Gastrocnemius medialis (tissue), 4 donors: ENCODE results near the gene DUSP14. TPM values are rescaled to one million over a fixed set of nuclear protein-coding genes. Genes with fewer than 3 reads are reported as not detected.

Source experiments
- ATAC-seq, 2 donors: fragments of 150-250 bp; one replicate each; pipeline ENCODE4 v1.9.1; 2016
- DNase-seq, 2 donors: peaks; one replicate each; pipeline ENCODE4 v3.0.0-alpha.2; 2019
- H3K27ac ChIP-seq, 4 donors: fragments of 200-600 bp; sonication (generic); 1 replicate in 1 of 4; 2 replicates in 3 of 4; pipeline ENCODE4 v1.5.1; 2016 to 2018; ENCODE audit warnings: mild to moderate bottlenecking in 2 of 4, moderate library complexity in 1 of 4
- H3K27me3 ChIP-seq, 3 donors: fragments of 200-600 bp; sonication (generic) in 2 of 3; 1 replicate in 1 of 3; 2 replicates in 2 of 3; pipeline versions ENCODE4 v1.5.1 to v1.6.0; 2016 to 2019; ENCODE audit warnings: mild to moderate bottlenecking in 1 of 3, moderate library complexity in 1 of 3
- H3K36me3 ChIP-seq, 2 donors: fragments of 200-600 bp; sonication (generic) in 1 of 2; one replicate each; pipeline ENCODE4 v1.5.1; 2017 to 2018
- H3K4me1 ChIP-seq, 2 donors: fragments of 200-600 bp; sonication (generic) in 1 of 2; one replicate each; pipeline ENCODE4 v1.5.1; 2016 to 2017; ENCODE audit warnings: mild to moderate bottlenecking in 2 of 2
- H3K4me3 ChIP-seq, 4 donors: fragments of 200-600 bp; sonication (generic) in 3 of 4; 1 replicate in 1 of 4; 2 replicates in 3 of 4; pipeline ENCODE4 v1.5.1; 2016 to 2019; ENCODE audit warnings: mild to moderate bottlenecking in 2 of 4
- H3K9me3 ChIP-seq, 3 donors: fragments of 200-600 bp; sonication (generic) in 2 of 3; 1 replicate in 1 of 3; 2 replicates in 2 of 3; pipeline ENCODE4 v1.5.1; 2016 to 2019
- POLR2A ChIP-seq, 2 donors: fragments of 450-650 bp; IDR thresholded peaks; one replicate each; pipeline ENCODE4 v1.6.1; 2017; ENCODE audit warnings: antibody characterized with exemption in 2 of 2, mild to moderate bottlenecking in 2 of 2, moderate library complexity in 2 of 2
- in situ Hi-C, 4 donors: fragments of 200-750 bp; cut with MboI; loops; one replicate each; pipeline versions ENCODE4 v1.15.0 to v1.8.0; 2017; ENCODE audit warnings: low sequenced_read_pairs in 4 of 4
- intact Hi-C: fragments of 100-400 bp; cut with DNase I; formaldehyde crosslinking; loops from one replicate; pipeline ENCODE4 v1.15.1; 2023; ENCODE audit warnings: low total_unique reads
- total RNA-seq, 4 donors: library from RNA; depleted of rRNA; stranded (reverse); fragments of >200 nt; gene quantifications; one replicate each; pipeline versions ENCODE4 v1.1.0 to v1.2.3, GENCODE V29; 2016
- TF ChIP-seq, protein P1 (sequence below), 5 experiments: fragments of 450-650 bp in 3 of 5; fragments of 200-600 bp in 2 of 5; sonication (generic) in 2 of 5; IDR thresholded peaks in 4 of 5; conservative IDR thresholded peaks in 1 of 5; 1 replicate in 4 of 5; 2 replicates in 1 of 5; pipeline ENCODE4 v1.5.1; 2016 to 2019; ENCODE audit warnings: antibody characterized with exemption in 5 of 5, mild to moderate bottlenecking in 3 of 5, moderate library complexity in 3 of 5

DUSP14 gene
- total RNA-seq, 4 donors from 2014 or later = 10.2 to 15.1 (median 11.3) TPM

- Histone ChIP-seq H3K27me3 (no peaks in the 10 kb centered on the region), H3K36me3 (peaks cover 0 to 51% of the 10 kb centered on the region in 2 donors), H3K27ac (no peak overlapping the region), H3K4me1 (no peaks in the 10 kb centered on the region), H3K9me3 (no peaks in the 10 kb centered on the region), H3K4me3 (no peak overlapping the region)
- in situ Hi-C loops (no loop called here), intact Hi-C loops (no loop called here)
- DNase-seq (no peak), ATAC-seq (no peak)
- TF ChIP-seq, protein P1, sequence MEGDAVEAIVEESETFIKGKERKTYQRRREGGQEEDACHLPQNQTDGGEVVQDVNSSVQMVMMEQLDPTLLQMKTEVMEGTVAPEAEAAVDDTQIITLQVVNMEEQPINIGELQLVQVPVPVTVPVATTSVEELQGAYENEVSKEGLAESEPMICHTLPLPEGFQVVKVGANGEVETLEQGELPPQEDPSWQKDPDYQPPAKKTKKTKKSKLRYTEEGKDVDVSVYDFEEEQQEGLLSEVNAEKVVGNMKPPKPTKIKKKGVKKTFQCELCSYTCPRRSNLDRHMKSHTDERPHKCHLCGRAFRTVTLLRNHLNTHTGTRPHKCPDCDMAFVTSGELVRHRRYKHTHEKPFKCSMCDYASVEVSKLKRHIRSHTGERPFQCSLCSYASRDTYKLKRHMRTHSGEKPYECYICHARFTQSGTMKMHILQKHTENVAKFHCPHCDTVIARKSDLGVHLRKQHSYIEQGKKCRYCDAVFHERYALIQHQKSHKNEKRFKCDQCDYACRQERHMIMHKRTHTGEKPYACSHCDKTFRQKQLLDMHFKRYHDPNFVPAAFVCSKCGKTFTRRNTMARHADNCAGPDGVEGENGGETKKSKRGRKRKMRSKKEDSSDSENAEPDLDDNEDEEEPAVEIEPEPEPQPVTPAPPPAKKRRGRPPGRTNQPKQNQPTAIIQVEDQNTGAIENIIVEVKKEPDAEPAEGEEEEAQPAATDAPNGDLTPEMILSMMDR (IDR thresholded peaks at IDR 0.05 in 4 of 5, conservative IDR thresholded peaks at IDR 0.05 in 1 of 5) = peak in 3 of 5 experiments; percentile 11 to 35 (median 21)
- TF ChIP-seq POLR2A (IDR thresholded peaks at IDR 0.05) = no peak
Measured at GRCh38 chr17:37527249-37527851, 37.7 kb downstream of the DUSP14 start.

GRCh38 chr17:37530420-37530819, 40.7 kb downstream of the DUSP14 start:
- Histone ChIP-seq H3K9me3 (no peaks in the 10 kb centered on the region), H3K4me1 (no peaks in the 10 kb centered on the region), H3K4me3 (no peak overlapping the region), H3K36me3 (peaks cover 0 to 57% of the 10 kb centered on the region in 2 donors), H3K27ac (no peak overlapping the region), H3K27me3 (no peaks in the 10 kb centered on the region)
- no peak for TF ChIP-seq POLR2A (IDR thresholded peaks at IDR 0.05)
- TF ChIP-seq, protein P1 (IDR thresholded peaks at IDR 0.05 in 4 of 5, conservative IDR thresholded peaks at IDR 0.05 in 1 of 5) = no peak
- intact Hi-C loops (no loop called here), in situ Hi-C loops (no loop called here)
- no peak for ATAC-seq
- no peak for DNase-seq

DNA sequence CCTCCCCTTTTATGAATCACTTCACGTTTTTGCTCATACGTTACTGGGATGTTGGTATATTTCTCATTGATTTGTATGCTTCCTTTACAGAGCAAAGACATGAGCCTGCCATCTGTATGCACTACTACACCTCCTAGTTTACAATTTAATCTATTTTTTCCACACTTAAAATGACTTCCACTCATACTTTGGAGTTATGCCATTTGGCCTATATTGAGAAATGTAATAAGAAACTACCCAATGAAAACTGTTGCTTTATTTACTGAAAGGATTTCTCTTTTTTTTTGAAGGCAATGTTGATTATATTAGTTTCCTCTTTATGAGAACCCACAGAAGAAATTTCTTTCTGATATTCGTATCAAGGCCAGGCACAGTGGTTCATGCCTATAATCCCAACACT, 43.1 kb downstream of the DUSP14 start:
- Histone ChIP-seq H3K4me1 (no peaks in the 10 kb centered on the region), H3K9me3 (no peaks in the 10 kb centered on the region), H3K4me3 (no peak overlapping the region), H3K36me3 (peaks cover 0 to 76% of the 10 kb centered on the region in 2 donors), H3K27me3 (no peaks in the 10 kb centered on the region), H3K27ac (no peak overlapping the region)
- intact Hi-C loops = no loop called here
- ATAC-seq (no peak), DNase-seq (no peak)
- TF ChIP-seq, protein P1 (IDR thresholded peaks at IDR 0.05 in 4 of 5, conservative IDR thresholded peaks at IDR 0.05 in 1 of 5) = no peak
- no peak for TF ChIP-seq POLR2A (IDR thresholded peaks at IDR 0.05)
- in situ Hi-C loops = no loop called here

- in situ Hi-C loops (no loop called here), intact Hi-C loops (no loop called here)
- no peaks in the 10 kb centered on the region for H3K4me1 ChIP-seq
- no peak overlapping the region for H3K4me3 ChIP-seq
- H3K27ac ChIP-seq = no peak overlapping the region
- ATAC-seq (no peak), DNase-seq (no peak)
- peaks cover 0 to 77% of the 10 kb centered on the region in 2 donors for H3K36me3 ChIP-seq
- H3K27me3 ChIP-seq = no peaks in the 10 kb centered on the region
- no peaks in the 10 kb centered on the region for H3K9me3 ChIP-seq
- TF ChIP-seq, protein P1 (IDR thresholded peaks at IDR 0.05 in 4 of 5, conservative IDR thresholded peaks at IDR 0.05 in 1 of 5) = no peak
- TF ChIP-seq POLR2A (IDR thresholded peaks at IDR 0.05) = no peak
Measured at GRCh38 chr17:37535906-37536305, 46.2 kb downstream of the DUSP14 start.
